Islet precursor cell (in vitro differentiated cells): ENCODE data around the gene FCGR1A.
"Not testable (repeated sequence)": the region's sequence is repeated elsewhere in the genome, so short reads cannot be mapped to it uniquely, and the experiment has no call there.

ENCODE experiments used
- DNase-seq: peaks from one replicate; pipeline ENCODE4 v3.0.0-alpha.2; 2018

Gene FCGR1A

GRCh38 chr1:149782600-149782999 lies at the start of gene FCGR1A:
Gene FCGR1A, plus strand, starts transcription at chr1:149782694. Its CDS starts 50 bp downstream, at chr1:149782744.
- not testable (repeated sequence) for DNase-seq

- DNase-seq = not testable (repeated sequence)
These were observed 49.7 kb upstream of the FCGR1A start for GRCh38 chr1:149732781-149733180.

- not testable (repeated sequence) for DNase-seq
These were observed 47.8 kb upstream of the FCGR1A start for GRCh38 chr1:149734692-149735091.

GRCh38 chr1:149740148-149740581 lies 42.3 kb upstream of the FCGR1A start:
- DNase-seq = peak; percentile 69

- not testable (repeated sequence) for DNase-seq
These were observed 41.8 kb upstream of the FCGR1A start for GRCh38 chr1:149740590-149741230.

GRCh38 chr1:149741914-149742313 lies 40.6 kb upstream of the FCGR1A start:
- DNase-seq = not testable (repeated sequence)

- DNase-seq = peak; percentile 64
These were observed 35.8 kb upstream of the FCGR1A start for GRCh38 chr1:149746463-149747356.

- not testable (repeated sequence) for DNase-seq
These were observed 34.9 kb upstream of the FCGR1A start for GRCh38 chr1:149747359-149748143.

- not testable (repeated sequence) for DNase-seq
These were observed 34.4 kb upstream of the FCGR1A start for GRCh38 chr1:149748144-149748500.

- not testable (repeated sequence) for DNase-seq
These were observed 31.9 kb upstream of the FCGR1A start for GRCh38 chr1:149750562-149750961.

- not testable (repeated sequence) for DNase-seq
These were observed 30.3 kb upstream of the FCGR1A start for GRCh38 chr1:149752186-149752585.

GRCh38 chr1:149753466-149753865 lies 29.0 kb upstream of the FCGR1A start:
- DNase-seq = not testable (repeated sequence)

GRCh38 chr1:149755294-149755693 lies 27.2 kb upstream of the FCGR1A start:
- not testable (repeated sequence) for DNase-seq

- DNase-seq = not testable (repeated sequence)
These were observed 20.2 kb upstream of the FCGR1A start for GRCh38 chr1:149762294-149762693.

GRCh38 chr1:149764087-149764800 lies 18.2 kb upstream of the FCGR1A start:
- not testable (repeated sequence) for DNase-seq

GRCh38 chr1:149766241-149766640 lies 16.3 kb upstream of the FCGR1A start:
- DNase-seq = not testable (repeated sequence)

- not testable (repeated sequence) for DNase-seq
These were observed 13.3 kb upstream of the FCGR1A start for GRCh38 chr1:149769216-149769615.

GRCh38 chr1:149770661-149771060 lies 11.8 kb upstream of the FCGR1A start:
- peak; percentile 7 for DNase-seq

GRCh38 chr1:149771653-149772425 lies 10.7 kb upstream of the FCGR1A start:
- not testable (repeated sequence) for DNase-seq

GRCh38 chr1:149775510-149776147 lies 6.9 kb upstream of the FCGR1A start:
- not testable (repeated sequence) for DNase-seq

- not testable (repeated sequence) for DNase-seq
These were observed 5.4 kb upstream of the FCGR1A start for GRCh38 chr1:149777084-149777483.
